NB4 (cell line): Measurements from ENCODE around the gene CNTNAP2.

Experiments used
- CTCF ChIP-seq: IDR thresholded peaks from one replicate; pipeline ENCODE4 v1.5.1; 2012; ENCODE audit warnings: low read depth, low read length
- MAX ChIP-seq: IDR thresholded peaks from 2 replicates; pipeline ENCODE4 v1.6.1; 2011; ENCODE audit warnings: low read depth, low read length

- TF ChIP-seq MAX (no peak), CTCF (no peak)
Measured at GRCh38 chr7:146606628-146607027, 490.0 kb downstream of the CNTNAP2 start.
